AML-193 (cell line): ENCODE results near the gene FABP3.

Experiments used
- DNase-seq, 2 experiments: peaks; one replicate each; lab custom pipeline; 2025; lab: John Stamatoyannopoulos, UW

The FABP3 gene

DNA sequence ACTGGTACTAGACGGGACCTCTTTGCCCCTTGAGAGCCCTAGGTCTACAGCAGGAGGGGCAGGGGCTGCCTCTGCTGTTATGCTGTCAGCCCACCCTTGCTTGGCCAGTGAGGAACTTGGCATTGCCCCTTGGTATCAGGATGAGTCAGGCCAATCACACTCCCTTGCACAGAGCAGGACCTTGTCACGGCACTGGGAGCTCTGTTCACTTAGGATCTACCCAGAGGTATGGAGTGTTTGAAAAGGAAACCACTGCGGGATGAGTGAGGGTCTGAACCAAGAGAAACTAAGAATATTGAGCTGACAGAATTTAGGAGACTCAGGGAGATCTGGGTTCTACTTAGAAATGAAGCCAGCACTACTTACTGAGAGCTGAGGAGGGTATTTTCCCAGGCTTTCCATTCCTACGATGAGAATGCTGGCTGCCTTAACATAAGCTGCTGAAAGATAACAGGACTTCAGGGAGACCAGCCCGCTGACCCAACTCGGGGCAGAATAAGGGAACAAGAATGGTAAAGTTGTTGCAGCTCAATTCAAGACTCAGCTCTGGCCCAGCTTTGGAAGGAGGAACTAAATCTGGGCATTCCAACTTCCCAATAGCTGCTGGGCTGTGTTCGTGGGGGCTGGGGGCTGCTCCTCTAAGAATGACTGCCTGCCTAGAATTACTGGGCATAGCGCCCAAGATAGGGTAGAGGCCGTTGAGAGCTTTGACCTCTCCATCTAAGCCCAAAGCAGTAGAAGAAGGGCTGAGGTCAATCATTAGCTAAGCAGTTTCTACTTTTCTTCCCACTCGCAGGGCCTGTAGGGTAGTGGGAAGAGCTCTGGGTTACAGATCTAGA lies 1.5 kb downstream of the FABP3 start:
- no peak for DNase-seq

DNA sequence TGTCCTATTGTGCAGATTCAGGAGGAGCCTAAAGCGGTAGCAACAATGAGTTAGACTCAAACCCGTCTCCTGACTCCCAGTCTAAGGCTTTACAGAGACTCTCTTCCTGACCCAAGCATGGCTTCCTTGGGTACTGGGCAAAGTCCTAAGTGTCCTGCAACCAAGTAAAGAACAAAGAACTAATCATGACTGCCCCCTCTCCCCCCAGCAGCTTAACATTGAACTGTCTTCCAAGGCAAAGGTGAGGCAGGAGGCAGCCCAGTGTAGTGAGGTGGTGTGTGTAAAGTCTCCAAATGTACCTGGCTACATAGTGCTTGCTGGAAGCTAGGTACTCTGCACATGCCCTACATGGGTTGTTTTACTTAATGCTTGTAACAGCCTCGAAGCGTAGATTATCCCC lies 2.3 kb downstream of the FABP3 start:
- DNase-seq, result no peak

DNA sequence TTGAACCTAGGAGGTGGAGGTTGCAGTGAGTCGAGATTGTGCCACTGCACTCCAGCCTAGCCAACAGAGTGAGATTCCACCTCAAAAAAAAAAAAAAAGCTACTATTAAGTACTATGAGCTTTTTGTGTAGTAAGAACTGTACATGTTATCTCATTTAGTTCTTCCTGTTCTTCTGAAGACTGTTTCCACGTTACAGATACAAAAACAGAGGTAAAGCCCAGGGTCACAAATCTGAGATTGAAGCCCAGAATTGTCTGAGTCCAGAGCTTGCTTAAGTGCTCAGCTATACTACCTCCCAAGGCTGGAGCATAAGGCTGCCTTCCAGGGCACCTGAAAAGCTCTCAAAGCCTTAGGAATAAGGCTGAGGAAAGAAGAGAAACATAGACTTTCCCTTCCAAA lies 2.9 kb downstream of the FABP3 start:
- DNase-seq, result no peak

DNA sequence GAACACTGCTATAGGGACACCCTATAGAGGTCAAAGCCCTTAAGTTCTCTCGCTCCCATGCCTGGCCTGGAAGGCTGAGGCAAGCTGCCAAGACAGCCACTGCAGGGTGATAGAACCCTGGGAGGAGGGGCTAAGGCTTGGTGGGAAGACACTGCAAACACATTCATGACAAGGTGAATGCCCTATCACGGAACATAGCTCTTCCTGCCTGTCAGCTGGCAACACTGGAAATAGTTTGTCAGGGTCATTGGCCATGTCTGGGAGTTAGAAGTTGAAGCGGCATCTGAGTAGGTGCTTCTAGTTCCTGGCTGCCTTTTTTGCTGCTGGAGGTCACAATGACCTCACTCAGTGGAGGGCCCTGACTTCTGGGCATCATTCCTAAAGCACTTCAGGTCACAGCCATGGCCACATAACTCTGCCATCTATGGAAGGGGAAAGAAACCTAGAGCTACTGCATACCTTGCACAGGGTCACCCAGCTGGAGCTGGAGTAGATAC lies 4.2 kb downstream of the FABP3 start:
- DNase-seq, result no peak

DNA sequence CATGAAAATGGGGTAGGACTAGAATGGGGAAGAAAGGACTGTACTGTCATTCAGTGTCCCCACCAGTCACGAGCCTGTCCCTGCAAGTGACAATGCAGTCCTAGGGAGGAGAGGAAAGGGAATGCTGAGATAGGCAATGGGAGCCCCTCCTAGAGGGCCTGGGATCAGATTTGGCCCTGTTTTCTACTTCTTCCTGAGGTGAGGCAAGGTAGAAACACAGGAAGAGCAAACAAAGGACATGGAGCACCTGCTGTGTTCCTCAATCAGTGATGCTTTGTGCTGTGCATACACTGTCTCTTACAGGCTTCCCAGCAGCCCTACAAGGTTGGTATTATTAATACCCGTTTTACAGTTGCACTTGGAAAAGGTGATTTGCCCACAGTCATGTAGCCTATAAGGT lies 6.1 kb downstream of the FABP3 start:
- no peak for DNase-seq

DNA sequence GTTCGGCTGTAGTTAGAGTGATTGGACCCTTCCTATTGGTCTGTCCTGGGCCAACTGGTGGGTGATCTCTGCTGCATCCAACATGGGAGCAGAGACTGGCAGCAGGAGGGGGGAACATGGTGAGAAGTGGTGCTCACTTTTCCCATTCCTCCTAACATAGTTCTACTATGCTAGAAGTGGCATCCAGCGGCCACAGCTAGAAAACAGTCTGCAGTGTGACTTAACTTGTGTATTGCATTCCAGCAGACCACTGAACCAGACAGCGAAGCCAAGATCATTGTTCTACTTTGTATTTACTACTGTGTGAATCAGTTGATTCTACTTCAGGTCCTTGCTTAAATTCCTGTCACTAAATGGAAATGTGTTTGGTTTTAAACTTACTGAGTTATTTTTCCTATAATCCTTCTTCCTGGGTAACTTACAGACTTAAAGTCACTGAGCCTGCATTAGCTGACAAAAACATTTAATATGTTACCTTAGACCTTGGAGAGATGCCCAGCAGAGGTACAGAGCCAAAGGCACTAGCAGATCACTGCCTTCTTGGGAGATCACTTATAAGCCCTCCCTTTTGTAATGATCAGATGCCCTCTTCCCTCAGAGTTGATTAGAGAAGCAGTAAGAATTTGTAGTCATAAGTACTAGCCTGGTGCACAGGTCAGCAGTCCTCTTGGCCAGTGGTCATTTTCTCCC lies 8.2 kb downstream of the FABP3 start:
- DNase-seq, result no peak

DNA sequence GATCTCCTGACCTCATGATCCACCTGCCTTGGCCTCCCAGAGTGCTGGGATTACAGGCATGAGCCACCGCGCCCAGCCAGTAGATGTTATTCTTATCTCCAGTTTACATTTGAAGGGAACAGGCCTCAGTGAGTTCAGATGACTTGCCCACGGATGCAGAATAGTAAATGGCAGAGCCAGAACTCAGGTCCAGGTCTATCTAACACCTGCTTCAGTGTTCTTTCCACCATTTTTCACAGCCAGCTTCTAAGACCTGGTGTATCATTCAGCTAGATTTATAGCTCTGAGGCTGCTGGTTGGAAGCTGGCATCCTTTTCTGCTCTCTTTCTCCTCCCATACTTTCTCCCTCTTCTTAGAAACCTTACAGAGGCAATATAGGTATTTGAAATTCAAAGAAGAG lies 10.8 kb downstream of the FABP3 start:
- no peak for DNase-seq

DNA sequence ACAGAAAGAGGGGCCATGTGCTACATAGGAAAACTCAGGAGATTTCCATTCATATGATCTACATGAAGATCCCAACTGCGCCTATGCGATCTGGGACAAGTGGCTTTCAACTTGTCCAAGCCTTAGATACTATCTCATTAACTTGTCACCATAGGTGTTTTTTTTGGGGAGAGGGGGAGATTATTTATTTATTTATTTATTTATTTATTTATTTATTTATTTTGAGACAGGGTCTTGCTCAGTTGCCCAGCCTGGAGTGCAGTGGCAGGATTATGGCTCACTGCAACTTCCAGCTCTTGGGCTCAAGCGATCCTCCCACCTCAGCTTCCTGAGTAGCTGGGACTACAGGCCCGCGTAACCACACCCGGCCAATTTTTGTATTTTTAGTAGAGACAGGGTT lies 11.3 kb downstream of the FABP3 start:
- DNase-seq, result no peak

DNA sequence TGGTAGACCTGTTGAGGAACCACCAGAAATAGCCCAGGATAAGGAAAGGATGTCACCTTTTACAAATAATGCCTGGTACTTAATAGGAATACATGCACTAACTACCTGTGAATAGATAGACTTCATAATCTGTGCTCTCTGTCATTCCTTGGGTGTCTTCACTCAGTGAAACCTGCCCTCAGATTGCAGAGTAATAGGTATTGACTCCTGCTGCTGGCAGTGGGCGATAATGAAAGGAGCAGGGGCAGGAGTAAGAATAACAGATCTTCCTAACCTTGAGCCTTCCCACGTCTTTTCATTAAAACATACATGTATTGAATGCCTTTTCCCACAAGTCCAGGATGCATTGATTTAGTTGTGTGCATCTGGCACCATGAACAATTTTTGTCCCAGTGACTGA lies 16.4 kb downstream of the FABP3 start:
- no peak for DNase-seq

DNA sequence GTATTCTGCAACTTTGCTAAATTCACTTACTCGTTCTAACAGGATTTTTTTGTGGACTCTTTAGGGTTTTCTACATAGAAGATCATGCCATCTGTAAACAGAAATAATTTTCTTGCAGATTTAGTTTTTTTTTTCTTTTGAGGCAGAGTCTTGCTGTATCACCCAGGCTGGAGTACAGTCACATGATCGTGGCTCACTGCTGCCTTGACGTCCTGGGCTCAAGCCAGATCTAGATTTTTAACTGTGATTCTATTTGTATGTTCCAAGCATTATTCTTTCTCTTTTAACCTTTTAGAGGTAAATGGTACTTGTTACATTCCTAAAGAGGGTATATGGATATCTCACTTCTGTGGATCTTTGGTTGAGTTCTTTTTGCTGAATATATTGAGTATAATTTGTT lies 18.6 kb downstream of the FABP3 start:
- no peak for DNase-seq

DNA sequence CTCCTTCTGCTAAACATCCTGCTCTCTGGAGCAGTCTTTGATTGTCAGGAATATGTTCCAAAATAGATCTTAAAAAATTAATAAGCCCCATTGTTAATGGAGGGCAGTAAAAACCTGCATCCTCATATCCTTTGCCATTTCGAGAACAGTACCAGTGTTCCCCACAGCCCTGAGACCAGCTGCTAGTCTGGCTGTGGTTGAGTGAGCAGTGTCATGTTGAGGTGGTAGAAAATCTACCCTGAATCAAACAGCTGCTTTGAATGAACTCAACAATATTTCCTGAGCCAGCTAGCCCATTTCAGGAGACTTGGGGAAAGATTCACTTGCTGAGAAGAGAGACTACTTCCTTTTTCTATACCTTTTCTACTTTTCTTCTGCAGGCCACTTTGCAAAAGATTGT lies 24.4 kb downstream of the FABP3 start:
- no peak for DNase-seq

DNA sequence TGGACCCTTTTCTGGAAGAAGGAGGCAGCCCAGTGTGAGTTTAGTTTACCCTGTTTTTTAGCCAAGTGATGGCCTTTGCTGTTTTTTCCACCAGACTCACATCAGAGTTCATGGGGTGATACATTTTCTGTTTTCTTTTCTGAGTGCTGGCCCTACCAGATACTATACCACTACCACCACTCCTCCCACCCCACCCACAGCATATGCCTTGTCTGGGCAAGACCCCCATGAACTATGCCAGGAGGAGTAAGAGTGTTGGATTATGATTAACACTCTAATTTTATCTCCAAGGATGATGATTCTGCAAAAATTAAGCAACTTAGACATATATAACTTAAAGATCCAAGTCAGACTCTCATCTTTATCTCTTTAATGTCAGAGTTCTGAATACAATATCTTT lies 26.1 kb downstream of the FABP3 start:
- DNase-seq, result no peak

DNA sequence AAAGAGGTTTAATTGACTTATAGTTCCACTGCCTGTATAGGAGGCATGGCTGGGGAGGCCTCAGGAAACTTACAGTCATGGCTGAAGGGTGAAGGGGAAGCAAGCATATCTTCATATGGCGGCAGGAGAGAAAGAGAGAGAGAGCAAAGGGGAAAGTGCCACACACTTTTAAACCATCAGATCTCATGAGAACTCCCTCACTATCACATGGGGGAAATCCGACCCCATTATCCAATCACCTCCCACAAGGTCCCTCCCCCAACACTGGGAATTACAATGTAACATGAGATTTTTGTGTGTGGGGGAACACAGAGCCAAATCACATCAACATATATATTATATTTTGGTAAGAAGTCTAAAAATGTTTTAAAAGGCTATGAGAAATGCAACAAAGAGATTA lies 27.2 kb downstream of the FABP3 start:
- no peak for DNase-seq

DNA sequence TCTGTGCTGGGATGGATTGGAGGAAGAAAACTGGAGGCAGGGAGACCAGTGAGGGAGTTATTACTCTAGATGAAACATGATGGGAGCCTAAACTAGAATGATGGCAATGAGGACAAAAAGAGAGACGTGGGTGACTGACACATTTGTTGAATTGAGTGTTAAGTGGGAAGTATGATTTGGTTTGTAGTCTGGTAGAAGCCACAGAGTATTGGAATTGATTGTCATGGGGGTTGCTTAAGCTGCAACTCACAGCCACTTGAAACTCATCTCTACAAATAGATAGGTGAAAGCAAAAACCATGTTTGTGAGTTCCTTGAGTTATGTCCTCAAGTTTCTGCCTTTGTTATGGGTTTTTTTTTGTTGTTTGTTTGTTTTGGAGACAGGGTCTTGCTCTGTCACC lies 28.4 kb downstream of the FABP3 start:
- no peak for DNase-seq

DNA sequence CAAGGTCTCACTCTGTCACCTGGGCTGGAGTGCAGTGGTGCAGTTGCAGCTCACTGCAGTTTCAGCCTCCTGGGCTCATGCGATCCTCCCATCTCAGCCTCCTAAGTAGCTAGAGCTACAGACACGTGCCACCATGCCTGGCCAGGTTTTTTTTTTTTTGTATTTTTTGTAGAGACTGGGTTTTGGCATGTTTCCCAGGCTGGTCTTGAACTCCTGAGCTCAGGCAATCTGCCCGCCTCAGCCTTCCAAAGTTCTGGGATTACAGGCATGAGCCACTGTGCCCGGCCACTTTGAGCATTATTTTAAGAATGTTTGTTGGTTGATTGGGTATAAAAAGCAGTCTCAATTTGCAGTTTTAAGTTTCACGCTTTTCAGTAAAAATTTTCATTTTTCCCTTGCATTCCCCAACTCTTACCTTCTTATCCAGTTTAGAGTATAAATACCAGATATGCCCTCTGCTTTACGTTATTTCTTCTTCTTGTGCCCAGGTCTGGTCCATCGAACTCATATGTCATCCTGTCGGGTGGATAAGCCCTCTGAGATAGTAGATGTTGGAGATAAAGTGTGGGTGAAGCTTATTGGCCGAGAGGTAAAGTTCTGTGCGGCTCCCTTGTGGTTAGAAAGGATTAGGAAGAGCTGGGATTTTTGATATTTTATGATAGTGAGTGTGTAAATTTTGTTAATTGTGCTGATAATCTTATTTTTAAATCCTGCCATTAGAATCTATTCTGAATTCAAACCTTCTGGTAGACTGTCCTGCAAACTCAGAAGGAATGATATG lies 36.0 kb downstream of the FABP3 start:
- DNase-seq, result no peak

DNA sequence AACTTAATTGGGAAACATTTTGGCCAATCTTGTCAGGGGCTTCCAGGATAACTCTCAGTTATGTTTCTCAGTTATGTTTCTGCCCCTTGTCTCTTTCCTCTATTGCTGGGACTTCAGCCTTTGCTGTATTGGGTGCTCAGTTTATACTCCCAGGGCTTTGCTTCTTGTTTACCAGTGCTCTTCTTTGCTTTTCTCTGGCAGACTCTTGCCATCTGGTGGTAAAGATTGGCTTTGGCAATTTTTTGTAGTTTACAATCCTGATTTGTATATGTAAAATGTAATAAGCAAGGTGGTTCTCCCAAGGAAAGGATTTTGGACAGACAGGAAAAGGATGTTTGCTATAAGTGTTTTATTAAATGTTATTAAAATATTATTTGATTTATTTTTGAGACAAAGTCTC lies 37.9 kb downstream of the FABP3 start:
- DNase-seq, result peak; percentile 42 to 59

DNA sequence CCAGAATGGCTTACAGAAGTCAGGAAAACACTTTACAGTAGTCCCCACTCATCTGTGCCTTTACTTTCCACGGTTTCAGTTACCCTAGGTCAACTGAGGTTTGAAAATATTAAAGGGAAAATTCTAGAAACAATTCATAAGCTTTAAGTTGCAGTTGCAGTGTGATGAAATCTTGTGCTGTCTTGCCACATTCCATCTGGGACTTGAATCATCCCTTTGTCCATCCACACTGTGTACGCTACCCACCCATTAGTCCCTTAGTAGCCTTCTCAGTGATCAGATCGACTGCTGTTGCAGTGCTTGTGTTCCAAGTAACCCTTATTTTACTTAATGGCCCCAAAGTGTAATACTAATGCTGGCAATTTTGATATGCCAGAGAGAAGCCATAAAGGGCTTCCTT lies 45.5 kb downstream of the FABP3 start:
- DNase-seq, result no peak

DNA sequence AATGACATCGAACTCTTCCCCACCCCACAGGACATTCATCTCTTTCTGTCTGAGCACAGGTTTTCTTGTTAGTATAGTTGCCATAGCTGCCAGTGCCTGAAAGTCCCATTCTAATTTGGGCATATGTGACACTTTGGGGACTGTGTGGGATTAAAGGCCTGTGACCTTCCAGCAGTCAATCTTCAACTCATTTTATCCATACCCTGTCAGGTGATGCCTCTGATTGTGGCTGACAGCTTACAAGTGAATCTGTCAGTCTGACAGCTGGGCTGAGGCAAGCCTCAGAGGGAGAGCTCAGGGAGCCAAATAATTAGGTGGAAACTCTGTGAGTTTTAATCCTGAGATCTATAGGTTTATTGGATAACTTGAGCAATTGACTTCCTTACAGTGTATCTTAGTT lies 46.4 kb downstream of the FABP3 start:
- no peak for DNase-seq

DNA sequence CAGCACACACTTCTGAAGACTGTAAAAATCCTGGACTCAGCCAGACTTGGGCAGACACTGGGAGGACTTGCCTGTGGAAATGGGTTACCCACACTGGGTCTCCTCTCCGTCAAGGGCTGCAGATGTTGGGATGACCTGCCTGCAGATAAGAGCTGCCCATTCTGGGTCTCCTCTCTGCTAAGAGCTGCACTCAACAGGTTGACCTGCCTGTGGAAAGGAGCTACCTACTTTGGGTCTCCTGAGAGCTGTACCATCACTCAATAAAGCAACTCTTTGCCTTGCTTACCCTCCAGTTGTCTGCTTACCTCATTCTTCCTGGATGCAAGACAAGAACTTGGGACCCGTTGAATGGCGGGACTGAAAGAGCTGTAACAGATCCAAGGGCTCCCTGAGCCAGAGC lies 47.9 kb downstream of the FABP3 start:
- no peak for DNase-seq

DNA sequence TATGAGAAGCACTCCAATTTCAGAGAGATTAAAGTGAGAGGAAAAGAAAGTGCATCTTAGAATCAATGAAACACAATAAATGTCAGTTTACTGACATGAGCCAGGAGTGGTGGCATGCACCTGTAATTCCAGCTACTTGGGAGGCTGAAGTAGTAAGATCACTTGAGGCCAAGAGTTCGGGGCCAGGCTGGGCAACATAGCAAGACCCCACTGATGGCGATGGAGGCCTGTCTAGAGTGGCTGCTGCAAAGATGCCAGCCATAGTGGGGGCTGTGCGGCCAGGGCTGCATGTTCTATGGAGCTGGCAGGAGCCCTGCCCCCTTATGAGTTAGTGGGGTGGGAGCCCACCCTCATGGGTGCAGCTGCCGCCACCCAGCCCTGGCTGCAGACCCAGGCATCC lies 48.8 kb downstream of the FABP3 start:
- DNase-seq, result no peak

DNA sequence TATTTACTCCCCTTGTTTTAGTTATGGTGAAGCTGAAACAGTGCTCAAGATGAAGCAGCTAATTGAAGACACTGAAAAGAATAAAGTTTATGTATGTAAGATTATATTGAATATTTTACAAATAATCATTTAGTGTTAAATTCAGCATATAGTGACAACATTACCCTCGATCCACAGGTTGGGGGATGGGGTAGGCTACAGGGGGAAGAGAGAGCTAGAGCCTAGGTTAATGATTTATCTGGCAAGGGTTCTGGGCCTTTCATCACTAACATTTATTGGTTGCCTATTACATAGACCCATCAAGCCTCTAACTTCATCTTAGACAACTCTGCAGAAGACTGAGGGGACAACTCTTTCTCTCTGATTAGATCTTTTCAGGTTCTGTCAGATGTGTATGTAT lies 54.7 kb downstream of the FABP3 start:
- no peak for DNase-seq

DNA sequence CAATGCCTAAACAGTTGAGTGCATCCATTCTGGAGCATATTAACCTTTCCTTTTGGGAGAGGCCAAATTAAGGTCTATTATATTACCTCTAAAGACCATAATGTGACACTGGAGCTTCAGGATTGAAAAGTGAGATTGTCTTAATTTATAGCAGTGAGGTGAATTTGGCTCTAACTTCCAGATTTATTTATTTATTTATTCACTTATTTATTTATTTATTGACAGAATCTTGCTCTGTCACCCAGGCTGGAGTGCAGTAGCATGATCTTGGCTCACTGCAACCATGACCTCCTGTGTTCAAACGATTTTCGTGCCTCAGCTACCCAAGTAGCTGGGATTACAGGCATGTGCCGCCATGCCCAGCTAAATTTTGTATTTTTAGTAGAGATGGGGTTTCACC lies 57.0 kb downstream of the FABP3 start:
- no peak for DNase-seq
